HepG2 (cell line): ENCODE results near the gene COL27A1. TPM values are rescaled to one million over a fixed set of nuclear protein-coding genes. Genes with fewer than 3 reads are reported as not detected.

Source experiments
- AFF4 ChIP-seq: sonication (generic); formaldehyde crosslinking; IDR thresholded peaks from 2 replicates; pipeline ENCODE4 v1.4.0; 2020; ENCODE audit warnings: missing genetic modification reagents
- ATF5 ChIP-seq: sonication (generic); formaldehyde crosslinking; IDR thresholded peaks from 2 replicates; pipeline ENCODE4 v1.4.0; 2020; ENCODE audit warnings: mild to moderate bottlenecking, low read depth, missing genetic modification reagents
- GTF2F1 ChIP-seq: fragments of 150-350 bp; IDR thresholded peaks from 2 replicates; pipeline ENCODE4 v1.6.1; 2014; ENCODE audit warnings: low read length
- HBP1 ChIP-seq: IDR thresholded peaks from 2 replicates; pipeline ENCODE4 v1.6.1; 2016; ENCODE audit warnings: low read depth, control low read depth
- KMT2A ChIP-seq: sonication (generic); formaldehyde crosslinking; IDR thresholded peaks from 2 replicates; pipeline ENCODE4 v1.4.0; 2020; ENCODE audit warnings: missing genetic modification reagents
- MTA3 ChIP-seq: sonication (generic); formaldehyde crosslinking; IDR thresholded peaks from 2 replicates; pipeline ENCODE4 v1.4.0; 2020; ENCODE audit warnings: missing genetic modification reagents
- NCOR1 ChIP-seq: fragments of 200-600 bp; sonication (generic); IDR thresholded peaks from 2 replicates; pipeline ENCODE4 v1.7.0; 2017; ENCODE audit warnings: antibody characterized with exemption, low read length, borderline replicate concordance
- PBX2 ChIP-seq: IDR thresholded peaks from 2 replicates; pipeline ENCODE4 v1.6.1; 2016; ENCODE audit warnings: control low read depth
- POGZ ChIP-seq: sonication (generic); formaldehyde crosslinking; IDR thresholded peaks from 2 replicates; pipeline ENCODE4 v1.4.0; 2020; ENCODE audit warnings: mild to moderate bottlenecking, missing genetic modification reagents
- POLR2G ChIP-seq: fragments of 200-400 bp; formaldehyde crosslinking; IDR thresholded peaks from 2 replicates; pipeline ENCODE4 v1.6.1; 2018; ENCODE audit warnings: mild to moderate bottlenecking, low read depth, low read length, moderate library complexity
- RBFOX2 ChIP-seq: fragments of 200-400 bp; formaldehyde crosslinking; IDR thresholded peaks from 2 replicates; pipeline ENCODE4 v1.6.1; 2017; ENCODE audit warnings: low read depth, mild to moderate bottlenecking, low read length
- RNF219 ChIP-seq: sonication (generic); formaldehyde crosslinking; IDR thresholded peaks from 2 replicates; pipeline ENCODE4 v1.5.0; 2020; ENCODE audit warnings: mild to moderate bottlenecking, missing genetic modification reagents
- SIX1 ChIP-seq: sonication (generic); formaldehyde crosslinking; IDR thresholded peaks from 2 replicates; pipeline ENCODE4 v1.4.0; 2020; ENCODE audit warnings: missing genetic modification reagents, borderline replicate concordance
- TOPORS ChIP-seq: sonication (generic); formaldehyde crosslinking; IDR thresholded peaks from 2 replicates; pipeline ENCODE4 v1.8.0; 2023; ENCODE audit warnings: mild to moderate bottlenecking, missing genetic modification reagents
- TSC22D2 ChIP-seq: sonication (generic); formaldehyde crosslinking; IDR thresholded peaks from 2 replicates; pipeline ENCODE4 v1.5.1; 2020; ENCODE audit warnings: missing genetic modification reagents, mild to moderate bottlenecking, borderline replicate concordance
- ZBTB38 ChIP-seq: sonication (generic); formaldehyde crosslinking; IDR thresholded peaks from 2 replicates; pipeline ENCODE4 v1.5.1; 2020; ENCODE audit warnings: mild to moderate bottlenecking, missing genetic modification reagents
- ZKSCAN1 ChIP-seq: fragments of 150-350 bp; IDR thresholded peaks from 2 replicates; pipeline ENCODE4 v1.6.1; 2014; ENCODE audit warnings: low read length
- ZNF24 ChIP-seq: fragments of 450-650 bp; IDR thresholded peaks from 2 replicates; pipeline ENCODE4 v1.6.1; 2017; ENCODE audit warnings: antibody characterized with exemption, mild to moderate bottlenecking
- ZNF30 ChIP-seq: sonication (generic); formaldehyde crosslinking; IDR thresholded peaks from 2 replicates; pipeline ENCODE4 v1.5.0; 2020; ENCODE audit warnings: mild to moderate bottlenecking, missing genetic modification reagents
- ZNF326 ChIP-seq: sonication (generic); formaldehyde crosslinking; IDR thresholded peaks from 2 replicates; pipeline ENCODE4 v1.4.0; 2020; ENCODE audit warnings: missing genetic modification reagents, borderline replicate concordance
- ZNF331 ChIP-seq: sonication (generic); formaldehyde crosslinking; IDR thresholded peaks from 2 replicates; pipeline ENCODE4 v1.4.0; 2020; ENCODE audit warnings: missing genetic modification reagents
- ZNF766 ChIP-seq: sonication (generic); formaldehyde crosslinking; IDR thresholded peaks from 2 replicates; pipeline ENCODE4 v1.5.0; 2020; ENCODE audit warnings: missing genetic modification reagents, borderline replicate concordance
- polyA plus RNA-seq, 8 experiments: library from polyadenylated mRNA; depleted of rRNA in 3 of 8; stranded (reverse) in 7 of 8; unstranded in 1 of 8; fragments of >200 nt; fragmentation: Illumina TruSeq in 4 of 8; extraction: Trizol in 4 of 8; gene quantifications; 2 replicates each; pipeline versions ENCODE4 v1.2.1 to v1.2.3, GENCODE V29; 2011 to 2016; ENCODE audit warnings: low read depth in 4 of 8, missing spikeins in 1 of 8, mixed read lengths in 1 of 8; ENCODE audit not compliant: insufficient read depth in 1 of 8
- total RNA-seq, 5 experiments: library from RNA; depleted of rRNA; stranded (reverse); fragments of >200 nt; fragmentation: Illumina TruSeq; extraction: Trizol; gene quantifications; 2 replicates each; pipeline ENCODE4 v1.2.3, GENCODE V29; 2016; ENCODE audit warnings: low read depth in 1 of 5

Gene COL27A1
- total and polyA plus RNA-seq, 2 of the 13 experiments (the other 11 are each of a cell fraction or from before 2014, with no cell fraction given) = 71.3 to 89.1 TPM

GRCh38 chr9:114163517-114163951, 8.2 kb downstream of the COL27A1 start (continued):
- TF ChIP-seq HBP1 (CRISPR knock-in tag) (0 out of 2 replicates have a peak, but pooled peaks have one; percentile 38), AFF4 (no peak), KMT2A (no peak), MTA3 (no peak), TSC22D2 (CRISPR knock-in tag) (no peak), ZNF24 (no peak), ZNF331 (CRISPR knock-in tag) (peak; percentile 59; the same call in 1 of the 2 replicates), POLR2G (no peak), ATF5 (no peak), RNF219 (CRISPR knock-in tag) (no peak), POGZ (CRISPR knock-in tag) (0 out of 2 replicates have a peak, but pooled peaks have one; percentile 26), RBFOX2 (peak; percentile 57), ZNF30 (CRISPR knock-in tag) (no peak), ZKSCAN1 (no peak), ZNF326 (CRISPR knock-in tag) (no peak), ZBTB38 (CRISPR knock-in tag) (peak; percentile 73), PBX2 (no peak), GTF2F1 (no peak), TOPORS (CRISPR knock-in tag) (no peak), ZNF766 (CRISPR knock-in tag) (no peak), NCOR1 (no peak), SIX1 (no peak)
